ENCODE data around the gene PXYLP1. TPM values are rescaled to one million over a fixed set of nuclear protein-coding genes. Genes with fewer than 3 reads are reported as not detected.

Gene PXYLP1
- total and polyA plus RNA-seq, 10 of the 15 experiments (the other 5 are each of a cell fraction or from before 2014, with no cell fraction given): 0.06 to 1.7 (median 0.35) TPM

DNA sequence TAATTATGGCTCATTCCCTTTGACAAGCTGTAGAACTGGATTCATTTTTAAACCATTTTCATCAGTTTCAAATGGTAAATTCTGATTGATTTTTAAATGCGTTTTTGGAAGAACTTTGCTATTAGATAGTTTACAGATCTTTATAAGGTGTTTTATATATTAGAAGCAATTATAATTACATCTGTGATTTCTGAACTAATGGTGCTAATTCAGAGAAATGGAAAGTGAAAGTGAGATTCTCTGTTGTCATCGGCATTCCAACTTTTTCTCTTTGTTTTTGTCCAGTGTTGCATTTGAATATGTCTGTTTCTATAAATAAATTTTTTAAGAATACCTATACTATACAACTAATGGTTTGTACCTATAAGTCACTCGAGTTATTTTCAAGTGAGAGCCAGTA is 62.7 kb downstream of the PXYLP1 start:
- ChIA-PET CTCF (interaction anchor here (0.9 to 2.5 kb wide), 5 partner anchors 10 to 165 kb away, joined by 3 to 18 read pairs (median 6); no protein-coding TSS in a partner anchor), SMC1A (ENCODE audit: uncharacterized antibody, unreplicated experiment) (interaction anchor here (1.8 to 2.1 kb wide), 3 partner anchors 10 to 158 kb away, joined by 4 to 14 read pairs (median 6); no protein-coding TSS in a partner anchor), RAD21 (ENCODE audit: unreplicated experiment) (interaction anchor here (1.5 to 2.0 kb wide), 2 partner anchors 10 to 160 kb away, joined by 4 to 7 read pairs; no protein-coding TSS in a partner anchor), POLR2A (interaction anchor here (1.2 kb wide), 1 partner anchor 10 kb away, joined by 3 read pairs; no protein-coding TSS in a partner anchor)
- Histone ChIP-seq H2AFZ (ENCODE audit: control insufficient read depth, low read depth, low read length) (peak overlapping the region; percentile 91), H3K9me3 (replicated peaks; ENCODE audit: control insufficient read depth, insufficient read depth, low read length) (no peaks in the 10 kb centered on the region), H3K27ac (ENCODE audit: control insufficient read depth, insufficient read depth) (peak overlapping the region; percentile 57), H4K20me1 (ENCODE audit: control insufficient read depth, insufficient read depth) (no peaks in the 10 kb centered on the region), H3K79me2 (ENCODE audit: control insufficient read depth, insufficient read depth, low read length) (no peaks in the 10 kb centered on the region), H3K4me1 (ENCODE audit: control insufficient read depth, insufficient read depth, low read length) (peaks cover 13% of the 10 kb centered on the region), H3K4me2 (ENCODE audit: control insufficient read depth, insufficient read depth) (peak overlapping the region; percentile 67; the same call in 1 of the 2 replicates), H3K36me3 (ENCODE audit: control insufficient read depth in 2 of 2, insufficient read depth in 2 of 2, low read length in 1 of 2) (no peaks in the 10 kb centered on the region), H3K4me3 (0 out of 2 replicates have a peak overlapping the region, but pooled peaks have one; percentile 8), H3K9ac (ENCODE audit: control insufficient read depth, insufficient read depth, low read length) (no peak overlapping the region), H3K27me3 (replicated peaks in 1 of 2; ENCODE audit: control insufficient read depth in 2 of 2, insufficient read depth in 2 of 2, low read length in 1 of 2) (no peaks in the 10 kb centered on the region)
- WGBS (ENCODE audit: insufficient coverage, insufficient replicate concordance, low lambda C conversion rate, missing lambda C conversion rate): 3% methylated on average over 3 of the region's 3 CpGs
- in situ Hi-C loops (cut with MboI) (no loop called here), intact Hi-C loops (cut with micrococcal nuclease; ENCODE audit: unreplicated experiment) (no loop called here)
- TF ChIP-seq, protein P1, sequence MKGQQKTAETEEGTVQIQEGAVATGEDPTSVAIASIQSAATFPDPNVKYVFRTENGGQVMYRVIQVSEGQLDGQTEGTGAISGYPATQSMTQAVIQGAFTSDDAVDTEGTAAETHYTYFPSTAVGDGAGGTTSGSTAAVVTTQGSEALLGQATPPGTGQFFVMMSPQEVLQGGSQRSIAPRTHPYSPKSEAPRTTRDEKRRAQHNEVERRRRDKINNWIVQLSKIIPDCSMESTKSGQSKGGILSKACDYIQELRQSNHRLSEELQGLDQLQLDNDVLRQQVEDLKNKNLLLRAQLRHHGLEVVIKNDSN (IDR thresholded peaks at IDR 0.05; ENCODE audit: borderline replicate concordance, extremely low read length, insufficient read depth, low read depth, low read length): no peak
- TF ChIP-seq ZNF24 (IDR thresholded peaks at IDR 0.05): 0 out of 2 replicates have a peak, but pooled peaks have one; percentile 37
- BruUV-seq (replicated peaks): no TSS peak
- ATAC-seq (no peak), DNase-seq (ENCODE audit: low read depth, low spot score) (no peak), FAIRE-seq (no peak)

DNA sequence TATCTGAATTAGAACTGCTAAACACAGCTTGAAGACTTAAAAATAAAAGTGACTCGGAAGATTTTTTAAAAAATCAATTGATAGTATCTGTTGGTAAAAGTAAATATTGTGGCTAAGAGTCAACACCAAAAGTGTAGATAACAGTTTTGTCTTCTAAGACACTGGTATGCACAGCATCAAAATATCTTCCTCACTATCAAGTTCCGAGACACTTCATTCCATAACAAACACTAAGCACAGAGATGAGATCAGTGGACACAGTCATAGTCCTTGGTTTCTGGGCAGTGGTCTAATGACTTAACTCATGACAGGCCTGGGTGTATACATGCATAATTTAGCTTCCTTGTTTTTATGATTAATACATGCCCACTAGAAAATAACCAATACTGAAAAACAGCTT is 63.2 kb downstream of the PXYLP1 start:
- TF ChIP-seq HDGF (IDR thresholded peaks at IDR 0.05) (no peak), LARP7 (IDR thresholded peaks at IDR 0.05) (no peak), SMAD5 (IDR thresholded peaks at IDR 0.05; ENCODE audit: low read depth) (no peak), NRF1 (conservative IDR thresholded peaks at IDR 0.05; ENCODE audit: low read depth, low read length) (no peak), JUNB (IDR thresholded peaks at IDR 0.05) (0 out of 2 replicates have a peak, but pooled peaks have one; percentile 8)
- TF ChIP-seq, protein P2, sequence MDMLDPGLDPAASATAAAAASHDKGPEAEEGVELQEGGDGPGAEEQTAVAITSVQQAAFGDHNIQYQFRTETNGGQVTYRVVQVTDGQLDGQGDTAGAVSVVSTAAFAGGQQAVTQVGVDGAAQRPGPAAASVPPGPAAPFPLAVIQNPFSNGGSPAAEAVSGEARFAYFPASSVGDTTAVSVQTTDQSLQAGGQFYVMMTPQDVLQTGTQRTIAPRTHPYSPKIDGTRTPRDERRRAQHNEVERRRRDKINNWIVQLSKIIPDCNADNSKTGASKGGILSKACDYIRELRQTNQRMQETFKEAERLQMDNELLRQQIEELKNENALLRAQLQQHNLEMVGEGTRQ (IDR thresholded peaks at IDR 0.05; ENCODE audit: borderline replicate concordance, low read depth, low read length): no peak
- POLR2A ChIA-PET: interaction anchor here (1.2 kb wide), 1 partner anchor 10 kb away, joined by 3 read pairs; no protein-coding TSS in a partner anchor

More for the DNA sequence above, 63.2 kb downstream of the PXYLP1 start:
- H3K9ac ChIP-seq (ENCODE audit: control insufficient read depth, insufficient read depth, low read length): no peak overlapping the region
- no peak for DNase-seq (ENCODE audit: low read depth, low spot score)
- H3K27ac ChIP-seq (ENCODE audit: control insufficient read depth, insufficient read depth): peak overlapping the region; percentile 57
- in situ Hi-C loops (cut with MboI) (no loop called here), intact Hi-C loops (cut with micrococcal nuclease; ENCODE audit: unreplicated experiment) (no loop called here)
- H3K9me3 ChIP-seq (replicated peaks; ENCODE audit: control insufficient read depth, insufficient read depth, low read length): no peaks in the 10 kb centered on the region
- CTCF ChIA-PET: interaction anchor here (0.8 to 2.5 kb wide), 6 partner anchors 10 to 166 kb away, joined by 3 to 18 read pairs (median 4); no protein-coding TSS in a partner anchor
- no peak for FAIRE-seq
- no peak for ATAC-seq
- peak overlapping the region; percentile 67; the same call in 1 of the 2 replicates for H3K4me2 ChIP-seq (ENCODE audit: control insufficient read depth, insufficient read depth)
- no peaks in the 10 kb centered on the region for H3K79me2 ChIP-seq (ENCODE audit: control insufficient read depth, insufficient read depth, low read length)
- 96% methylated on average over 2 of the region's 2 CpGs for WGBS (ENCODE audit: insufficient coverage, insufficient replicate concordance, low lambda C conversion rate, missing lambda C conversion rate)
- H3K4me3 ChIP-seq: peak overlapping the region; percentile 8; the same call in 1 of the 2 replicates
- SMC1A ChIA-PET (ENCODE audit: uncharacterized antibody, unreplicated experiment): interaction anchor here (0.8 to 2.1 kb wide), 8 partner anchors 8 to 263 kb away, joined by 3 to 14 read pairs (median 4); no protein-coding TSS in a partner anchor
- H3K36me3 ChIP-seq (ENCODE audit: control insufficient read depth in 2 of 2, insufficient read depth in 2 of 2, low read length in 1 of 2): no peaks in the 10 kb centered on the region
- RAD21 ChIA-PET (ENCODE audit: unreplicated experiment): interaction anchor here (0.6 to 2.0 kb wide), 3 partner anchors 9 to 160 kb away, joined by 3 to 7 read pairs (median 4); no protein-coding TSS in a partner anchor
- H4K20me1 ChIP-seq (ENCODE audit: control insufficient read depth, insufficient read depth): no peaks in the 10 kb centered on the region
- peaks cover 7% of the 10 kb centered on the region for H3K4me1 ChIP-seq (ENCODE audit: control insufficient read depth, insufficient read depth, low read length)
- H3K27me3 ChIP-seq (replicated peaks in 1 of 2; ENCODE audit: control insufficient read depth in 2 of 2, insufficient read depth in 2 of 2, low read length in 1 of 2): no peaks in the 10 kb centered on the region
- H2AFZ ChIP-seq (ENCODE audit: control insufficient read depth, low read depth, low read length): peak overlapping the region; percentile 91
- no TSS peak for BruUV-seq (replicated peaks)

All from GM12878 (cell line).